GM19193 (cell line): ENCODE measurements around the gene NUP50.
A peak's percentile ranks its signal among the peaks of the same experiment; 100 is the strongest.

ENCODE experiments used
- POLR2A ChIP-seq: IDR thresholded peaks from 4 replicates; pipeline ENCODE4 v1.6.1; 2011; ENCODE audit not compliant: insufficient read depth, insufficient read length; ENCODE audit errors: extremely low read depth

NUP50 gene, protein sequence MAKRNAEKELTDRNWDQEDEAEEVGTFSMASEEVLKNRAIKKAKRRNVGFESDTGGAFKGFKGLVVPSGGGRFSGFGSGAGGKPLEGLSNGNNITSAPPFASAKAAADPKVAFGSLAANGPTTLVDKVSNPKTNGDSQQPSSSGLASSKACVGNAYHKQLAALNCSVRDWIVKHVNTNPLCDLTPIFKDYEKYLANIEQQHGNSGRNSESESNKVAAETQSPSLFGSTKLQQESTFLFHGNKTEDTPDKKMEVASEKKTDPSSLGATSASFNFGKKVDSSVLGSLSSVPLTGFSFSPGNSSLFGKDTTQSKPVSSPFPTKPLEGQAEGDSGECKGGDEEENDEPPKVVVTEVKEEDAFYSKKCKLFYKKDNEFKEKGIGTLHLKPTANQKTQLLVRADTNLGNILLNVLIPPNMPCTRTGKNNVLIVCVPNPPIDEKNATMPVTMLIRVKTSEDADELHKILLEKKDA

DNA sequence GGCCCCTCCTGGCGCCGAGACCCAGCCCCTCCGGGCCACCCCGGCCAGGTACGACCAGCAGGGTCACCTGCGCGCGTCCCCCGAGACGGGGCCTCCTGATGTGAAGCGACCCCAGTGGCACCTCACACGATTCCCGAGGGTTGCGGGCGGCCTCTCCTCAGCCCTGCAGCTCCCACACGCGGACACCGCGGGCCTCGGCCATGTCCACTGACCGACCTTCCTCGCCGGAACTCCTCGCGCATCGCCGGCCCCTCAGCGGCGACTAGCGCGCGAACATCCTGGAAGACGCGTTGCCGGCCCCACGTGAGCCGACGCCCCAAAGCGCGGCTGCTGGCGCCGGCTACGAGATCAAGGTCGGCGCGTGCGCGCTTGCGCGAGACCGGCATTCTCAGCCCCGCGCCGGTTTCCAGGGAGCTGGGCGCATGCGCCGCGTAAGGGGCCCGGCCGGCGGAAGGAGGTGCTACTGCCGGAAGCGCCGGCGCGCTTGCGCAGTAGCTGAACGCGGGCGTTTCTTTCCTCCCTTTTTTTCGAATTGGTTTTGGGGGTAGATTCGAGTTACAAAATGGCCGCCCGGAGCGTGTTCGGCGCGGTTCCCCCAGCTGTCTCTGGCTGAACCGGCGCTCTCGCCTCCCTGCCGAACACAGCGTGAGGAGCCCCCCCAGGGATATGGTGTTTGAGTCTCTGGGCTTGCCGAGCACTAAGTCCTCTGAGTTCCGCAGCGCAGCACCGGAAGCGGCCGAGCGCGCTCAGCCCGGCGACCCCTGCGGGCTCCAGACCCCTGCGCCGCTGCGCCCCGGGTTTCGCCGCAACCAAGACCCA is at the start of gene NUP50:
TSS of gene NUP50 (plus strand) at position 475 of the 819 bp plus-strand sequence. CDS start 4,253 bp downstream, outside the sequence.
- TF ChIP-seq POLR2A, result peak; percentile 87

DNA sequence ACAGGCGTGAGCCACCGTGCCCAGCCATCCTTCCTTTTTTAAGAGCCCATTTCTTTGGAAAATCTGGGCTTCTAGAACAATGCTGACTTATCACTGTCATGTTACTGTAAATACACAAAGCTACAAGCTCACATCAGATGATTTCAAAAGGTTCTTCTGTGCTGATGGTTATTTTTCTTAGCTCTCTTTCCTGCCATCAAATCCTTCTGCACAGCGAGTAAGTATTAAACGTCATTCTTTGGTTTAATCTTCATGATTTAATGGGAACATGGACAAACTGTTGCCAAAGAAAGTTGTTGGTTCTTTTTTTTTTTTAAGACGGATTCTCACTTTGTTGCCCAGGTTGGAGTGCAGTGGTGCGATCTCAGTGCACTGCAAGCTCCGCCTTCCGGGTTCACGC is 43.3 kb upstream of the NUP50 start:
- no peak for TF ChIP-seq POLR2A

DNA sequence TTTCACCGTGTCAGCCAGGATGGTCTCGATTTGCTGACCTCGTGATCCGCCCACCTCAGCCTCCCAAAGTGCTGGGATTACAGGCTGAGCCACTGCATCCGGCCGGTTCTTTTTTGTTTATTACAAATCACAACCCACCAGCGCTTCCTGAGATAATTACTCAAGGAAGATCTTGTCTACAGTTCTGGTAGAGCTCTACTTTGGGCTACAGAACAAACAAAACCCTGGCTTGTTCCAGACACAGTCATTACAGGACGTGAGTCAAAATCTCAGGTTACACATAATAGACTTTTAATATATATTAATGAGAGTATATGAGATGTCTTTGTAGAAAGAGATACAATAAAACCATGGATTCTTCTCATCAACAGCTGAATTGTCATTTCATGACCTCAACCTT is 42.8 kb upstream of the NUP50 start:
- TF ChIP-seq POLR2A, result no peak

DNA sequence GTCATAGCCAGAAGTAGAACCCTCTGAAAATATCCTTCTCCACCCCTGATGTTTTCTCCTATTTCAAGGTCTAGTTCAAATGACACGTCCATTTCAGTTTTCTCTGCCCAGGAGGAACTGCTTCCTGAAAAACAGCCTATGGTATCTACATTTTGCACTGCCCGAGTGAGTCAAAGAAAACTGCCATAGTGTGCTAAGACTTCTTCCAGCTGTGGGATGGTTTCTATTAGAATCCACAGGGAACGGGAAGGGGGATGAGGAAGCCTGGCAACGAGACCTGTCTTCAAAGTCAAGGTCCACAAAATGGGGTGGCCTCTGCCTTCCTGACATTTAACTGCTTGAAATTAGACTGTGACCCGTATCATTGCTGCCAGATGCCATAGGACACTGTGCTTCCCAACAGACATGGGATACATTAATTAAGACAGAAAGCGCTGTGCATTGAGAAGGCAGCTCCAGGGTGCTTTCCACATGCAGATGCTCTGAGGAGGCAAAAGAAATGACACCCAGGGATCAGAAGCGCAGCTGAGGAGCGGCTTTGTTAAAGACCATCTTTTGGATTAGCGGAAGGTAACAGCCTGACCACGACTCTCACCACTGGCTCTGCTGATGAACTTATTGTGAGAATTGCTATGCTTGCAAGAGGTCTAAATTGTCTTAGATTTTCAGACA is 39.4 kb upstream of the NUP50 start:
- TF ChIP-seq POLR2A, result no peak

DNA sequence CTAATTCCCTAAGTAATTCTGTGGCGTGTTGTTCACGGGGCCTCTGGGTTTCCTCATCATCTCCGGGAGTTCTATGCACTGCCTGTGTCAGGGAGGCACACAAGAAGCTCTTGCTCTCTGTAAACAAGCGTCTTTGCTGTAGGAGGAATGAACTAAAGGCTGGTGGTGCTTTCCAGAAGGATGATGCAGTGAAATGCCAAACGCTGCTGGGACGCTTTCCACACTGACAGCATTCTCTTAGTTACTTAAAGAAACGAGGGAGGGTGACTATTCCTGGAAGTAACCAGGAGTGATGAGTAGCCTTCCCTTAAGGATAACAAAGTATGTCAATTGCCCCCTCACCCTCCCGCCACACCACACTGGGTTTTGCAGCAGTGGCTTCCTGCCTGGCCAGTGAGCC is 38.5 kb upstream of the NUP50 start:
- TF ChIP-seq POLR2A, result no peak

DNA sequence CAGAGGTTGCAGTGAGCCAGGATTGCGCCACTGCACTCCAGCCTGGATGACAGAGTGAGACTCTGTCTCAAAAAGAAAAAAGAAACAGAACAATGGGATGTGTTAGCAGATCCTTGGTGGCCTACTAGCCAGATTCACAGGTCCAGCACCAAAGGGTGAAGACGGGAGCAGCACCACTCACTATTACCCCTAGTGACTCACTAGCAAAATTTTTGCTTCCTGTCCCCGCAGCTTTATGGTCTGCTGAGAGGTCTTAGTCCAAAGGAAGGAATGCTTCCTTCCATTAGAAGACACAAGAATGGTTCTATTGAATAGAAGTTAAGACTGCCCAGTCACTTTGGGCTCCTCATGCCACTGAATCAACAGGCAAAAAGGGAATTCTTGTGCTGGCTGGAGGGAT is 35.9 kb upstream of the NUP50 start:
- no peak for TF ChIP-seq POLR2A

DNA sequence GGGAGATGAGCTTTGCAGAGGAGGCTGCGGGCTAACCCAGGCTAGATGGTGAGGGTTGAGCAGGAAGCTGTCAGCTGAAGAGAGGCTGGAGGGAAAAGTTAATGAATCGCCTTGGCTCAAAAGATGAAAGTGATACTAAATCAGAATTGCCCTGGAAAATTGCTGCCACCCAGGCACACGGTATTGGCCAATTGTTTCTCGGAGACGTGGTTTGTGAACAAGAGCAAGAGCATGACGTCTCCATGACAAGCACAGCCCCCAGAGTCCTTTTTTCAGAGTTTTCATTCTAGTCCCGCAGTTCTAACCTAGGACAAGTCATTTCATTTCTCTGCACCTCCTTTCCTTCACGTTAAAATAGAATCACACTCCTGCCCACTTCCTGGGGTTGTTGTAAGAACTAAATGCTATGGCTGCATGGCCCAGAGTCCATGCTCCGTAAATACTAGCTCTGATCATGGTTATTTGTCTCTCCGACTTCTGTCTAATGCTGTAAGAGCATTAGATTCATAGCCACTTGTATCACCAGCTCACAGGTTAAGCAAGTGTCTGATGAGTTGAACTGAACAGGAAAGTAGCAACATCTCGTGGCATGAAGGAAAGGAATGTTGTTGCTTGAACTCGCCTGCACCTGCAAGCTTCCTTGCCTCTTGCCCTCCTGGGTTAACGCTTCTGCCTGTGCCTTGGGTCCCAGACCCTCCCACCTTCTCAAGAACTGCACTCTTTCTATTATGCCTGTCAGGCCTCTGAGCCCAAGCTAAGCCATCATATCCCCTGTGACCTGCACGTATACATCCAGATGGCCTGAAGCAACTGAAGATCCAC is 33.8 kb upstream of the NUP50 start:
- no peak for TF ChIP-seq POLR2A

DNA sequence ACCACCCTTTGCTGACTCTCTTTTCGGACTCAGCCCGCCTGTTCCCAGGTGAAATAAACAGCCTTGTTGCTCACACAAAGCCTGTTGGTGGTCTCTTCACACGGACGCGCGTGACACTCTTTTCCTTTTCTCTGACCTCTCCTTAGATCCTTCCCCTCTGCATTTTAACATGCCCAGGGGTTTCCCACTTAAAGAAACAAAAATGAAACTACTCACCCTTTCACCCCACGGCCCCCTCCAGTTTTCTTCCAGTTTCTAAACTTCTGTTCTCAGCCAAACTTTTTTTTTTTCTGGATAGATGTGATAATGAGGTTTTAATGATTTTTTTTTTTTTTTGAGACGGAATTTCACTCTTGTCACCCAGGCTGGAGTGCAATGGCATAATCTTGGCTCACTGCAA is 32.8 kb upstream of the NUP50 start:
- no peak for TF ChIP-seq POLR2A

DNA sequence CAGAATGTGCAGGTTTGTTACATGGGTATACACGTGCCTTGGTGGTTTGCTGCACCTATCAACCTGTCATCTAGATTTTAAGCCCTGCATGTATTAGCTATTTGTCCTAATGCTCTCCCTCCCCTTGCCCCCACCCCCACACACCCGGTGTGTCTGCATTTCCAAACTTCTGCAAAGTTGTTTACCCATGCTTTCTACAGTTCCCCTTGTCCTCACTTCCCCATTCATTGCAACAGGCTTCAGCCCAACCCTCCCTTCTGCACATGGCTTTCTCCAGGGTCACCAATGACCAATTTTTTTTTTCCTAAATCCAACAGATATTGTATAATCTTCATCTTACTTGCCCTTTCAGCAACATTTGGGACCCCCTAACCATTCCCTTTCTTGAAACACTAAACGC is 32.0 kb upstream of the NUP50 start:
- no peak for TF ChIP-seq POLR2A

DNA sequence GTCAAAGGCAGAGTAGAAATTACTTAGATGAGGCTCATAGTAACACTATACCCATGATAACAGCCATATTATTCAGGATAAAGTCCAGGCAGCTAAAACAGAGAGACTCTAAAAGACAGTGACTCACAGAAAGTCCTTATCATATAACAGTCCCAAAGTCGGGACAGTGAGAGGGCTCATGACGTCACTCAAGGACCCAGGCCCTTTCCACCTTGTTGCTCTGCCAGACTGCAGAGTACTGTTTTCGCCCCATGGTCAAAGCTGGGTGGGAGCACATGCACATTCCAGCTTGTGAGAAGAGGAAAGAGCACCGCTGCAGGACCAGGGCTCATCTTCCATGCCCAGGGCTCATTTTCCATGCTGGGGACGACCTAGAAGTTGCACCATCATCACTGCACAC is 29.4 kb upstream of the NUP50 start:
- TF ChIP-seq POLR2A, result no peak

DNA sequence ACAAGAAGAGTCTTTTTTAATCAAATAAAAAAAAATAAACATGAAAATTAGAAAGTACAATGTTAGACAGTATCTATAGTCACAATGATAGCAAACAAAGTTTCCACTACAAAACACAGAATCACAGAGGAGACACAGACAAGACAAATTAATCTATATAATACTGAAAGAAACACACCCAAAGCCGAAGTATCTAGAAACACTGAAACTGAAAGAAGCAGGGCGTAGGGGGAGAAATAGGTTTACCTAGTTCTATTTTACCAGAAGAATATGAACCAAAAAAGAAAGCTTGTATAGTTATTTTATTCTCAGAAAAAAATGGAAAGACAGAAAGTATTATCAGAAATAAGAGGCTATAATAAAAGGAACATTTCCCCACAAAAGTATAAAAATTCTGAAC is 27.1 kb upstream of the NUP50 start:
- TF ChIP-seq POLR2A, result no peak

DNA sequence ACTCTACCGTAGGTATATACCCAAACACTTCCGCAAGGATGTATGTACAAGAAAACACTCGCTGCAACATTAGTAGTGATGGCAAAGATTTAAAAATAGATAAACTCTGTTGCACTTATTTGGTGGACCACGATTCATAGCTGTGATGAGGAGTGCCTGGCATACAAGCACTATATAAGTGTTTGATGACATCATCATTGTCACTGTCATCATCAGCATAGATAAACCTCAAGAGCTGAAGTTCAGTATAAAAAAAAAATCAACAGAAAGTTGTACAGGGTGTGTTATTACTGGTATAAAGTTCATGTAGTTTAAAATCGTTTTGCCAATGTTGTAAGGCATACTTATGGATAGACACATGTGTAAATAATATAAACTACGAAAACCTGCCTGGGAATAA is 24.0 kb upstream of the NUP50 start:
- TF ChIP-seq POLR2A, result no peak

DNA sequence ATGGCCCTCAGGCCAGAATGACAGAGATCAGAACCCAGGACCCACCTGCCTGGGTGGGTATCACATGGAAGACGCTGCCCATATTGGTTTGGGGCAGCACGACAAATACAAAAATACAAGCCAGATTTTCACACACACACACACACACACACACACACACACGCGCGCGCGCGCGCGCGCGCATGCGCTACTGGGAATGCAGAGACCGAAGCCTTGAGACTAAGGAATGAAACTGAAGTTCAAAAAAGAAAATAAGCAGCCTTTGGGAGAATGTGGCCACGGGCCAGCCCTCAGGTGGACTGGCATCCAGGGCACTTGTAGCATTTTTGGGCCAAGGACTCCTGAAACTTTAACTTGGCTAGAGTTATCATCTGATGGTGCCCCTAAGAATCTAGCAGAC is 21.3 kb upstream of the NUP50 start:
- TF ChIP-seq POLR2A, result no peak

DNA sequence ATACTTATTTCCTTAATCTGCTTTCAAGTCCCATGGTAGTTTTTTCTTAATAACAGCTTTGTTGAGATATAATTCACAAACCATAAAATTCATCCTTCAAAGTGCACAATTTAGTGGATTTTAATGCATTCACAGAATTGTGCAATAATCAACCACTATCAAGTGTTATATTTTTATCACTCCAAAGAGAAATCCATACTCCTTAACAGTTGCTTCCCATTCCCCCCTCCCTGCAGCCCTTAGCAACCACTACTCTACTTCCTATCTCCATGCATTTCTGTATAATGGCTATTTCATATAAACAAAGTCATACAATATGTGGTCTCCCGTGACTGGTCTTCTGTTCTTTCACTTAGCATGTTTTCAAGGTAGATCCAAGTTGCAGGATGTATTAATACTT is 18.8 kb upstream of the NUP50 start:
- no peak for TF ChIP-seq POLR2A
